Esophagus muscularis mucosa (tissue), 4 donors: ENCODE measurements around the gene ELK4. TPM values are rescaled to one million over a fixed set of nuclear protein-coding genes. Genes with fewer than 3 reads are reported as not detected.

Experiments used
- DNase-seq: peaks from one replicate; pipeline ENCODE4 v3.0.0-alpha.2; 2017; ENCODE audit errors: extremely low spot score
- H3K27ac ChIP-seq, 4 donors: fragments of 200-600 bp; sonication (generic); replicated peaks in 1 of 4; 1 replicate in 3 of 4; 2 replicates in 1 of 4; pipeline ENCODE4 v1.5.1; 2016 to 2019; ENCODE audit warnings: mild to moderate bottlenecking in 1 of 4
- H3K27me3 ChIP-seq, 4 donors: fragments of 200-600 bp; sonication (generic); one replicate each; pipeline versions ENCODE4 v1.5.1 to v1.6.0; 2016 to 2019
- H3K36me3 ChIP-seq, 4 donors: fragments of 200-600 bp; sonication (generic); one replicate each; pipeline ENCODE4 v1.5.1; 2016 to 2019
- H3K4me1 ChIP-seq, 4 donors: fragments of 200-600 bp; sonication (generic); one replicate each; pipeline ENCODE4 v1.5.1; 2016 to 2019
- H3K4me3 ChIP-seq, 4 donors: fragments of 200-600 bp; sonication (generic); 1 replicate in 2 of 4; 2 replicates in 2 of 4; pipeline ENCODE4 v1.5.1; 2016 to 2019; ENCODE audit warnings: mild to moderate bottlenecking in 4 of 4, moderate library complexity in 1 of 4
- H3K9me3 ChIP-seq, 4 donors: fragments of 200-600 bp; sonication (generic); 1 replicate in 3 of 4; 2 replicates in 1 of 4; pipeline ENCODE4 v1.5.1; 2016 to 2019
- EP300 ChIP-seq: sonication (generic); formaldehyde crosslinking; IDR thresholded peaks from one replicate; pipeline ENCODE4 v1.6.1; 2017; ENCODE audit warnings: antibody characterized with exemption
- POLR2A ChIP-seq: fragments of 450-650 bp; IDR thresholded peaks from one replicate; pipeline ENCODE4 v1.6.1; 2017; ENCODE audit warnings: antibody characterized with exemption, moderate library complexity, mild to moderate bottlenecking, low read depth
- POLR2AphosphoS5 ChIP-seq, 2 donors: sonication (generic); formaldehyde crosslinking; IDR thresholded peaks; one replicate each; pipeline ENCODE4 v1.6.1; 2017; ENCODE audit warnings: antibody characterized with exemption in 2 of 2
- WGBS: methylation state at CpG from one replicate; pipeline ENCODE4 v1.1.5; 2018; 5-methylcytosine and 5-hydroxymethylcytosine counted together
- intact Hi-C: fragments of 100-400 bp; cut with DNase I; formaldehyde crosslinking; loops from one replicate; pipeline ENCODE4 v1.15.1; 2023
- total RNA-seq, 4 donors: library from RNA; depleted of rRNA; stranded (reverse); fragments of >200 nt; gene quantifications; one replicate each; pipeline versions ENCODE4 v1.1.0 to v1.2.1, GENCODE V29; 2016
- TF ChIP-seq, protein P1 (sequence below), 3 experiments: fragments of 200-600 bp in 2 of 3; fragments of 450-650 bp in 1 of 3; sonication (generic) in 2 of 3; IDR thresholded peaks; one replicate each; pipeline ENCODE4 v1.5.1; 2017 to 2019; ENCODE audit warnings: antibody characterized with exemption in 3 of 3, mild to moderate bottlenecking in 2 of 3, moderate library complexity in 1 of 3

The ELK4 gene
- total RNA-seq, 4 donors from 2014 or later: 18.7 to 23.2 (median 20.5) TPM

DNA sequence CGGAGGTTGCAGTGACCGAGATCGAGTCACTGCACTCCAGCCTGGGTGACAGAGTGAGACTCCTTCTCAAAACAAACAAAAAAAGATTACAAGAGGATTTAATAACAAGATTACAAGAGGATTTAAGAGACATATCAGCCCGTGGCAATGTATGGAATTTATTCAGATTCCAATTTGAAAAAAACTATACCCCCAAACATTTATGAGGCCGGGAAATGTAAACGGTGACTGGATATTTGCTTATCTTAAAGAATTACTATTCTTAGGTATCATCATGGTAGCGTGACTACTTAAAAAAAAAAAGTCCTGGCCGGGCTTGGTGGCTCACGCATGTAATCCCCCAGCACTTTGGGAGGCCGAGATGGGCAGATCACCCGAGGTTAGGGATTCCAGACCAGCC lies 21.2 kb upstream of the ELK4 start:
- Histone ChIP-seq H3K27me3 (no peaks in the 10 kb centered on the region), H3K27ac (no peak overlapping the region), H3K36me3 (no peaks in the 10 kb centered on the region), H3K4me1 (no peaks in the 10 kb centered on the region), H3K9me3 (no peaks in the 10 kb centered on the region), H3K4me3 (no peak overlapping the region)
- TF ChIP-seq EP300 (no peak), POLR2A (no peak), POLR2AphosphoS5 (IDR thresholded peaks at IDR 0.05) (no peak)
- TF ChIP-seq, protein P1, sequence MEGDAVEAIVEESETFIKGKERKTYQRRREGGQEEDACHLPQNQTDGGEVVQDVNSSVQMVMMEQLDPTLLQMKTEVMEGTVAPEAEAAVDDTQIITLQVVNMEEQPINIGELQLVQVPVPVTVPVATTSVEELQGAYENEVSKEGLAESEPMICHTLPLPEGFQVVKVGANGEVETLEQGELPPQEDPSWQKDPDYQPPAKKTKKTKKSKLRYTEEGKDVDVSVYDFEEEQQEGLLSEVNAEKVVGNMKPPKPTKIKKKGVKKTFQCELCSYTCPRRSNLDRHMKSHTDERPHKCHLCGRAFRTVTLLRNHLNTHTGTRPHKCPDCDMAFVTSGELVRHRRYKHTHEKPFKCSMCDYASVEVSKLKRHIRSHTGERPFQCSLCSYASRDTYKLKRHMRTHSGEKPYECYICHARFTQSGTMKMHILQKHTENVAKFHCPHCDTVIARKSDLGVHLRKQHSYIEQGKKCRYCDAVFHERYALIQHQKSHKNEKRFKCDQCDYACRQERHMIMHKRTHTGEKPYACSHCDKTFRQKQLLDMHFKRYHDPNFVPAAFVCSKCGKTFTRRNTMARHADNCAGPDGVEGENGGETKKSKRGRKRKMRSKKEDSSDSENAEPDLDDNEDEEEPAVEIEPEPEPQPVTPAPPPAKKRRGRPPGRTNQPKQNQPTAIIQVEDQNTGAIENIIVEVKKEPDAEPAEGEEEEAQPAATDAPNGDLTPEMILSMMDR (IDR thresholded peaks at IDR 0.05): no peak
- intact Hi-C loops: no loop called here
- no peak for DNase-seq
- WGBS: 79% methylated on average over 11 of the region's 11 CpGs

DNA sequence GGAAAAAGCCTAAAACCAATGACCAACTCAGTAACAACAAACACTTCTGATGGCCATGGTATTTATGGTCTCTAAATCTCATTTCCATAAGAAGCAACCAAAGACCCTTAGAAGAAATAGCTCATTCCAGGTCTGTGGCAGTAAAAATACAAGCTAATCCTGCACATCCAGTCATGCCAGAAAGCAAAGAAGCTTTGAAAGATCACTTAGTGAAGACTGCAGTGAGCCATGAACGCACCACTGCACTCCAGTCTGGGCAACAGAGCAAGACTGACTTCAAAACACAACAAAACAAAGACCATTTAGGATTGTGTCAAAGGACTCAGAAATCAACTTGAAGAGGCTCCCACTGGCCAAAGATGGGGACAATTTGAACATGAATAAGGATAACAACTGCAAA lies 18.4 kb upstream of the ELK4 start:
- no peaks in the 10 kb centered on the region for H3K36me3 ChIP-seq
- DNase-seq: no peak
- intact Hi-C loops: no loop called here
- H3K9me3 ChIP-seq: no peaks in the 10 kb centered on the region
- no peak overlapping the region for H3K4me3 ChIP-seq
- H3K27ac ChIP-seq: no peak overlapping the region
- no peak for TF ChIP-seq EP300
- TF ChIP-seq, protein P1 (IDR thresholded peaks at IDR 0.05): no peak
- TF ChIP-seq POLR2A: no peak
- TF ChIP-seq POLR2AphosphoS5 (IDR thresholded peaks at IDR 0.05): no peak
- no peaks in the 10 kb centered on the region for H3K27me3 ChIP-seq
- 86% methylated on average over 1 of the region's 1 CpG for WGBS
- no peaks in the 10 kb centered on the region for H3K4me1 ChIP-seq

DNA sequence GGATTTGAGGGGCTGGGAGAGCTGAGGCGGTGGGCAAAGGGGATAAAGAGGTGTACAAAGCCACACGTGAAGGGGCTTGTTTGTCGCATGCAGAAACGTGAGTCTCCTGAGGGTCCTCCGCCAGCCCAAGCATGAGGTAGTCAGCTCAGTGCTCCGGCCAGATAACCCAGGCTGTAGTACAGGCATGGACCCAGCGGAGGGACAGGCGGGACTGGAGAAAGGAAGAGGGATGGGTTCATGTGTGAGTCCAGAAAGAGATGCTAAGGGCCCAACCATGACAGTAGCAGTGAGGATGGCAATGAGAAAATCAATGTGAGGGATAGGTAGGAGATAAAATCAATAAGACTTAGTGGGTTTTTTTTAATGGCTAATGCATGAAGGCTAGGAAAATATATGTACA lies 13.7 kb upstream of the ELK4 start:
- Histone ChIP-seq H3K36me3 (no peaks in the 10 kb centered on the region), H3K4me1 (no peaks in the 10 kb centered on the region), H3K27ac (no peak overlapping the region), H3K4me3 (no peak overlapping the region), H3K27me3 (no peaks in the 10 kb centered on the region), H3K9me3 (no peaks in the 10 kb centered on the region)
- intact Hi-C loops: no loop called here
- 84% methylated on average over 8 of the region's 8 CpGs for WGBS
- no peak for TF ChIP-seq EP300
- TF ChIP-seq POLR2A: no peak
- no peak for DNase-seq

DNA sequence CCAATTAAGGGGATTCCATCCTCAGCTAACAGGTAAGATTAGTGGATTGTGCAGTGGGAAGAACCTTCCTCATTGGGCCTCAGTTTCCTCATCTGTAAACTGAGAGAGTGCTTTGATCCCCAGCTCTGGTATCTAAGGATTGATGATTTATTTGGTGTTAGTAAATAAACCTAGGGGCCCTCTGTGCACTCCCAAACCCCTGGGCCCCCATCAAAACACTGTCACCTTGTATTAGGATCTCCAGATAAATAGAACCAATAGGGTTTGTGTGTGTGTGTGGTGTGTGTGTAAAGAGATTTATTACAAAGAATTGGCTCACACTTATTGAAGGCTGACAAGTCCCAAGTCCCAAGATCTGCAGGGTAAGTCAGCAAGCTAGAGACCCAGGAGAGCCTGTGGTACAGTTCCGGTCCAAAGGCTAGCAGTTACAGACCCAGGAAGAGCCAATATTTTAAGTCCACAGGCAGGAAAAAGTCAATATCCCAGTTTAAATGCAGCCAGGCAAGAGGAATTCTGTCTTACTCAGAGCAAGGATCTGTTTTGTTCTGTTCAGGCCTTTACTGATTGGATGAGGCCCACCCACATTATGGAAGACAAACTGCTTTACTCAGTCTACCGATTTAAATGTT lies 11.0 kb upstream of the ELK4 start:
- no peak for DNase-seq
- Histone ChIP-seq H3K4me3 (no peak overlapping the region), H3K9me3 (no peaks in the 10 kb centered on the region), H3K27me3 (no peaks in the 10 kb centered on the region), H3K4me1 (no peaks in the 10 kb centered on the region), H3K36me3 (no peaks in the 10 kb centered on the region), H3K27ac (no peak overlapping the region)
- intact Hi-C loops: no loop called here
- TF ChIP-seq POLR2A (no peak), EP300 (no peak), POLR2AphosphoS5 (IDR thresholded peaks at IDR 0.05) (no peak)
- TF ChIP-seq, protein P1 (IDR thresholded peaks at IDR 0.05): no peak
- WGBS: 95% methylated on average over 2 of the region's 2 CpGs

DNA sequence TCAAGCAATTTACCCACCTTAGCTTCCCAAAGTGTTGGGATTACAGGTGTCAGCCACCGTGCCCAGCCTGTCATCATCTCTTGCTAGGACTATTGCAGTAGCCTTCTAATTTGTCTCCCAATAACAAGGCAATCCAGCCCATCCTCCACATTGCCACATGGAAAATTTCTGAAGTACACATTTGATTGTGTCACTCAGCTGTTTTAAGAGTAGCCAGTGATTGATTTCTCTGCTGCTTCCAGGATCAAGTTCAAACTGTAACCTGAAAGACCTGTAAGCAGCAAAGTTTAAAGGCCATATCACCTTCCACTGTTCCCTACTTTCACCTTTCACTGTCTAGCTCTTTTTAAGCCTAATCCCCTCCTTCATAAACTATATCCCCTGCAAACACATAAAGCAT lies 7.8 kb upstream of the ELK4 start:
- Histone ChIP-seq H3K36me3 (no peaks in the 10 kb centered on the region), H3K27ac (no peak overlapping the region), H3K27me3 (no peaks in the 10 kb centered on the region), H3K4me3 (no peak overlapping the region), H3K9me3 (no peaks in the 10 kb centered on the region), H3K4me1 (peaks cover 0 to 11% (median 7%) of the 10 kb centered on the region in 4 donors)
- TF ChIP-seq POLR2AphosphoS5 (IDR thresholded peaks at IDR 0.05): no peak
- TF ChIP-seq EP300: no peak
- TF ChIP-seq, protein P1 (IDR thresholded peaks at IDR 0.05): no peak
- no peak for TF ChIP-seq POLR2A
- 93% methylated on average over 1 of the region's 1 CpG for WGBS
- no peak for DNase-seq
- intact Hi-C loops: no loop called here
